GM19025 (cell line): Measurements from ENCODE around the gene CDKN1B.

Source experiments
- ATAC-seq: cut with Tn5 transposase; IDR thresholded peaks from one replicate; pipeline ENCODE4 v1.9.1; 2021; ENCODE audit warnings: mild to moderate bottlenecking, low read depth, moderate library complexity; ENCODE audit not compliant: unreplicated experiment

CDKN1B gene

GRCh38 chr12:12699345-12699744, 17.8 kb upstream of the CDKN1B start:
- no peak for ATAC-seq

- no peak for ATAC-seq
Observed at GRCh38 chr12:12700254-12700653, 16.9 kb upstream of the CDKN1B start.

GRCh38 chr12:12701457-12701856, 15.7 kb upstream of the CDKN1B start:
- ATAC-seq = no peak

- no peak for ATAC-seq
Observed at GRCh38 chr12:12704593-12705230, 12.5 kb upstream of the CDKN1B start.

- no peak for ATAC-seq
Observed at GRCh38 chr12:12705838-12706520, 11.2 kb upstream of the CDKN1B start.

GRCh38 chr12:12713932-12714275, 3.3 kb upstream of the CDKN1B start:
- ATAC-seq = no peak

GRCh38 chr12:12714276-12715021, 2.7 kb upstream of the CDKN1B start:
- no peak for ATAC-seq

- ATAC-seq = no peak
Observed at GRCh38 chr12:12715128-12715458, 2.1 kb upstream of the CDKN1B start.

- ATAC-seq = peak; percentile 30
Observed at GRCh38 chr12:12715459-12716150, 1.6 kb upstream of the CDKN1B start.

GRCh38 chr12:12716151-12716792, 896 bp upstream of the CDKN1B start:
- ATAC-seq = no peak

GRCh38 chr12:12717586-12718380, 615 bp downstream of the CDKN1B start:
- ATAC-seq = peak; percentile 3

- no peak for ATAC-seq
Observed at GRCh38 chr12:12718381-12718759, 1.2 kb downstream of the CDKN1B start.

- no peak for ATAC-seq
Observed at GRCh38 chr12:12718853-12719252, 1.7 kb downstream of the CDKN1B start.

- no peak for ATAC-seq
Observed at GRCh38 chr12:12719496-12719895, 2.3 kb downstream of the CDKN1B start.

GRCh38 chr12:12720052-12720451, 2.9 kb downstream of the CDKN1B start:
- ATAC-seq = no peak

GRCh38 chr12:12720672-12721161, 3.5 kb downstream of the CDKN1B start:
- ATAC-seq = no peak

GRCh38 chr12:12721176-12721751, 4.1 kb downstream of the CDKN1B start:
- no peak for ATAC-seq

- no peak for ATAC-seq
Observed at GRCh38 chr12:12721814-12722434, 4.8 kb downstream of the CDKN1B start.
